GM12874 (cell line): ENCODE measurements around the gene SPIRE2.

ENCODE experiments used
- CTCF ChIP-seq: IDR thresholded peaks from 2 replicates; pipeline ENCODE4 v1.5.1; 2011; ENCODE audit warnings: low read depth, mild to moderate bottlenecking, control low read depth, low read length, moderate library complexity; ENCODE audit not compliant: insufficient read depth

SPIRE2 gene

GRCh38 chr16:89867918-89868317 lies 39.6 kb downstream of the SPIRE2 start:
- no peak for TF ChIP-seq CTCF

DNA sequence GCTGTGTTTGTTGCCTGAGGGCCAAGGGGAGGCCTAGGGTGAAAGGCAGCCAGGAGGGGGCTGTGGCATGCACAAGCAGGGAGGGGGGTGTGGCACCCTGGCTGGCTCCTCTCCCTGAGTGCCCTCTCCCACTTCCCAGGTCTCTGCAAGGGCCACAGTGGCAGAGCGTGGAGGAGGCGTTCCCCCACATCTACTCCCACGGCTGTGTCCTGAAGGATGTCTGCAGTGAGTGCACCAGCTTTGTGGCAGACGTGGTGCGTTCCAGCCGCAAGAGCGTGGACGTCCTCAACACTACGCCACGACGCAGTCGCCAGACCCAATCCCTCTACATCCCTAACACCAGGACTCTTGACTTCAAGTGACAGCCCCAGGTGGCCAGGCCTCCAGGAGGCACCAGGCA lies 41.6 kb downstream of the SPIRE2 start:
- TF ChIP-seq CTCF = no peak

DNA sequence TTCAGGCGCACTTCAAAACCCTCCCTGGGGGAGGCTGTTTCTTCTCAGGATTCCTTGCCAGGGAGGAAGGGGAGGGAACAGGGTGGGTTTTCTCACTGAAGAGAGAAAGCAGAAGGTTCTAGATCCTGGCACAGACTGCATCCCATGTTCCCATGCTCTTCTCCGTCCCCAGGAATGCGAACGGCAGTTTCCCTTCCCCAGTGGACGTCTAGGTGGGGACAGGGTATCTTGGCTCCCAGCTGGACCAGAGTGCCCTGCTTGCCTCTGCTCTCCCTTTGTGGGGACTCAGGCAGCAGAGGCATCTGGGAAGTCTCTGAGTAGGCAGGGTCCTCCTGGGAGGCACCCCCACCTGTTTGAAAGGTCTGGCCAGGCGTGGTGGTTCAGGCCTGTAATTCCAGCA lies 42.2 kb downstream of the SPIRE2 start:
- TF ChIP-seq CTCF = no peak

GRCh38 chr16:89871895-89872294 lies 43.6 kb downstream of the SPIRE2 start:
- TF ChIP-seq CTCF = no peak

- no peak for TF ChIP-seq CTCF
Observed at GRCh38 chr16:89873109-89873971, 45.1 kb downstream of the SPIRE2 start, which contains the start of gene TCF25. Gene TCF25, plus strand, starts transcription at chr16:89873592. Its CDS starts 76 bp downstream, at chr16:89873668.

DNA sequence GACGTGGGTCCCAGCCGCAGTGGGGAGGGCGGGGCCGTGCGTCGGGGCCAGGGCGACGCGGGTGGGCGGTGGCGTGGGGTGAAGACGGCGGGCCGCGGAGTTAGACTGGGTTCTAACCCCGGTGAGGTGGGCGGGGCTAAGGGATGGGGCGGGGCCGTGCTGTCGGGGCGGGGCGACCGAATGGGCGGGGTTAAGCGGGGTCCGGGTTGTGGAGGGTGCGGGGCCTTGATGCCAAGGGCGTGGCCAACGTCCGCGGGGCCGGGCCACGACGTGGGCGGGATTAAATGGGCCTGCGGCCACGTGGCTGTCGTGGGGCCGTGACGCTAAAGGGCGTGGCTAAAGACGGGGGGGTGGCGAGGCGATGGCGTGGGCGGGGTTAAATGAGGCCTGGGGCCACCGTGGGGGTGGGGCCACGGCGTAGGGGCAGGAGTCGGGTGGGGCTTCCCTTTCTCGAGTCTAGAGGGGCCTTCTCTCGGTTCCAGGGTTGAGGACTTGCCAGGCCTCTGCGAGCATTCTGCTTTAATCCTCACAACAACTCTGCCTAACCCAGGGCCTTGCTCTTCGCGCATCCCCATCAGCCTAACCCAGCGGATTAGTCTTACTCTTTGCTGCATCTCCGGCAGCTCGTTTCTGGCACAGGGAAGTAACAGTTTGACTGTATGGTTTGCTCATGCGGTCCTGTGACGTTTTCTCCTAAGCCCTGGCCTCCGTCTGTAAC lies 45.9 kb downstream of the SPIRE2 start:
- no peak for TF ChIP-seq CTCF
